ENCODE data around the gene RASGRF2.

DNA sequence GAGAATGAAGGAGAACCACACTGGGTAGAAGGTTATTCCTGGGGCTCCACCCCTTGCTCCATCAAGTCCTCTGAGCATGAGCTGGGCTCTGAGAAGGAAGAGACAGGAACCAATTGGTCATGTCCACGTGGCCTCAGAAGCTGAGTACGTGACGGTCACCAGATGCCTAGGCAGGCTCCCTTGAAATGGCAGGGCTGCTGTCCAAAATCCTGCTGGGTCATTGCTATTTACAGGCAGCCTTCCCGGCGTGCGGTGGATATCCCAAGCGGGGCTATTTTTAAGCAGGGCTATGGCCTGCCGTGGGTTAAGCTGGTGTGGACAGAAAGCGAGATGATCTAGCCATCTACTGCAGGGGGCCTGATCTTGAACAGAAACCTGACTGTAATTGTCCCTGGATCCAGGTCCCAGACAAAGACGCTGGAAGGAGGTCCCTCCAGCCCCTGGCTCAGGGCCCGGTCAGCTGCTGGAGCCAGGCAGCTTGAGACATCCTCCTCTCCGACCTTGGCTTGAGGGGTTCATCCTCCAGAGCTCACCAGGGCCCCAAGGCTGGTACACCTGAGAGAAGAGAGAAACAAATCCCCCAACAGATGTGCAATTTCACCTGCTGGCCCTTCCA lies 272.4 kb downstream of the RASGRF2 start:
- no peak for TF ChIP-seq POLR2A (IDR thresholded peaks at IDR 0.05; ENCODE audit: low read length)
- TF ChIP-seq GATA1 (IDR thresholded peaks at IDR 0.05; ENCODE audit: low read depth, low read length), result no peak
